GM23338 (cell line): ENCODE measurements around the gene KIAA1614. TPM values are rescaled to one million over a fixed set of nuclear protein-coding genes. Genes with fewer than 3 reads are reported as not detected.

Source experiments
- ATAC-seq: fragments of 200-7000 bp; cut with Tn5 transposase; 3 replicates; pipeline ENCODE4 v1.9.1; 2020
- DNase-seq: peaks from one replicate; pipeline ENCODE4 v3.0.0-alpha.2; 2015; ENCODE audit warnings: low spot score
- H2AFZ ChIP-seq: fragments of 200-600 bp; sonication (generic); 2 replicates; pipeline ENCODE4 v1.8.0; 2016; ENCODE audit warnings: antibody characterized with exemption, mild to moderate bottlenecking, moderate library complexity
- H3F3A ChIP-seq: fragments of 200-600 bp; sonication (generic); replicated peaks from 2 replicates; pipeline ENCODE4 v1.8.0; 2017; ENCODE audit warnings: antibody characterized with exemption, mixed run types, low read depth
- H3K27ac ChIP-seq: fragments of 200-600 bp; sonication (generic); 2 replicates; pipeline ENCODE4 v1.6.1; 2016; ENCODE audit warnings: low read depth
- H3K27me3 ChIP-seq: fragments of 200-600 bp; sonication (generic); 2 replicates; pipeline ENCODE4 v1.8.0; 2016; ENCODE audit warnings: mild to moderate bottlenecking, mixed run types, moderate library complexity; ENCODE audit not compliant: insufficient read depth
- H3K36me3 ChIP-seq: fragments of 200-600 bp; sonication (generic); 2 replicates; pipeline ENCODE4 v1.8.0; 2016; ENCODE audit warnings: mild to moderate bottlenecking; ENCODE audit not compliant: insufficient read depth
- H3K4me1 ChIP-seq: fragments of 200-600 bp; sonication (generic); 2 replicates; pipeline ENCODE4 v1.8.0; 2016; ENCODE audit warnings: mild to moderate bottlenecking, moderate library complexity; ENCODE audit not compliant: insufficient read depth
- H3K4me2 ChIP-seq: fragments of 200-600 bp; sonication (generic); 2 replicates; pipeline ENCODE4 v1.7.1; 2017; ENCODE audit warnings: mixed run types
- H3K4me3 ChIP-seq: fragments of 200-600 bp; sonication (generic); 2 replicates; pipeline ENCODE4 v1.6.1; 2016; ENCODE audit warnings: mixed run types
- H3K79me2 ChIP-seq: fragments of 200-600 bp; sonication (generic); replicated peaks from 2 replicates; pipeline ENCODE4 v1.8.0; 2017; ENCODE audit warnings: mild to moderate bottlenecking; ENCODE audit not compliant: insufficient read depth
- H3K9me2 ChIP-seq: fragments of 200-600 bp; sonication (generic); 2 replicates; pipeline ENCODE4 v1.8.0; 2017; ENCODE audit not compliant: insufficient read depth
- H4K20me1 ChIP-seq: fragments of 200-600 bp; sonication (generic); replicated peaks from 2 replicates; pipeline ENCODE4 v1.8.0; 2017; ENCODE audit warnings: mild to moderate bottlenecking; ENCODE audit not compliant: insufficient read depth
- H3K27ac Mint-ChIP-seq: 2 replicates; pipeline ENCODE4 v1.8.0; 2020; ENCODE audit warnings: inconsistent platforms, mild to moderate bottlenecking, moderate library complexity, mixed read lengths
- H3K27me3 Mint-ChIP-seq: 3 replicates; pipeline ENCODE4 v1.8.0; 2022; ENCODE audit warnings: low read depth, mild to moderate bottlenecking, moderate library complexity, mixed read lengths, inconsistent platforms; ENCODE audit not compliant: insufficient read depth, poor library complexity
- H3K36me3 Mint-ChIP-seq: 3 replicates; pipeline ENCODE4 v1.8.0; 2021; ENCODE audit warnings: low read depth, mild to moderate bottlenecking, inconsistent platforms, moderate library complexity, mixed read lengths
- H3K4me1 Mint-ChIP-seq: 3 replicates; pipeline ENCODE4 v1.8.0; 2020; ENCODE audit warnings: mild to moderate bottlenecking, inconsistent platforms, mixed read lengths
- H3K4me3 Mint-ChIP-seq: 3 replicates; pipeline ENCODE4 v1.8.0; 2021; ENCODE audit warnings: moderate library complexity, mild to moderate bottlenecking, inconsistent platforms, mixed read lengths
- H3K9me3 Mint-ChIP-seq: 3 replicates; pipeline ENCODE4 v1.8.0; 2020; ENCODE audit warnings: moderate library complexity, mild to moderate bottlenecking, inconsistent platforms, mixed read lengths
- EZH2 ChIP-seq: fragments of 200-600 bp; sonication (generic); IDR thresholded peaks from one replicate; pipeline ENCODE4 v1.8.0; 2017; ENCODE audit warnings: antibody characterized with exemption, mild to moderate bottlenecking, low read depth; ENCODE audit not compliant: unreplicated experiment
- EZH2phosphoT487 ChIP-seq: fragments of 200-600 bp; sonication (generic); IDR thresholded peaks from one replicate; pipeline ENCODE4 v1.8.1; 2018; ENCODE audit warnings: antibody characterized with exemption; ENCODE audit not compliant: unreplicated experiment
- NANOG ChIP-seq: IDR thresholded peaks from 2 replicates; pipeline ENCODE4 v1.6.1; 2016; ENCODE audit warnings: antibody characterized with exemption, borderline replicate concordance
- POLR2AphosphoS5 ChIP-seq: IDR thresholded peaks from 2 replicates; pipeline ENCODE4 v1.6.1; 2016; ENCODE audit warnings: antibody characterized with exemption, low read depth
- STAT1 ChIP-seq: IDR thresholded peaks from one replicate; pipeline ENCODE4 v1.6.1; 2016; ENCODE audit warnings: antibody characterized with exemption; ENCODE audit not compliant: unreplicated experiment
- polyA plus RNA-seq: library from polyadenylated mRNA; unstranded; fragments of >200 nt; fragmentation: Nextera tagmentation; extraction: Ambion mirVana; gene quantifications from 2 replicates; pipeline ENCODE4 v1.2.1, GENCODE V29; 2016
- total RNA-seq: library from RNA; depleted of rRNA; stranded (reverse); fragments of >200 nt; shearing (Covaris generic); gene quantifications from 2 replicates; pipeline ENCODE4 v1.2.3, GENCODE V29; 2014
- TF ChIP-seq, protein P1 (sequence below): IDR thresholded peaks from 2 replicates; pipeline ENCODE4 v1.6.1; 2016; ENCODE audit warnings: antibody characterized with exemption
- TF ChIP-seq, protein P2 (sequence below): IDR thresholded peaks from one replicate; pipeline ENCODE4 v1.6.1; 2018; ENCODE audit warnings: antibody characterized with exemption; ENCODE audit not compliant: unreplicated experiment
- TF ChIP-seq, protein P3 (sequence below), 2 experiments: fragments of 200-600 bp in 1 of 2; sonication (generic) in 1 of 2; conservative IDR thresholded peaks; 2 replicates each; pipeline versions ENCODE4 v1.5.1 to v1.6.1; 2016 to 2017; ENCODE audit warnings: antibody characterized with exemption in 2 of 2, low read depth in 2 of 2, mild to moderate bottlenecking in 2 of 2, moderate library complexity in 1 of 2
- TF ChIP-seq, protein P4 (sequence below): fragments of 250-450 bp; sonication (Bioruptor Pico); IDR thresholded peaks from 2 replicates; pipeline ENCODE4 v1.5.0; 2020; ENCODE audit warnings: mild to moderate bottlenecking, moderate library complexity

Gene KIAA1614
- total and polyA plus RNA-seq, 2 experiments from 2014 or later = 1.1 to 1.8 TPM

DNA sequence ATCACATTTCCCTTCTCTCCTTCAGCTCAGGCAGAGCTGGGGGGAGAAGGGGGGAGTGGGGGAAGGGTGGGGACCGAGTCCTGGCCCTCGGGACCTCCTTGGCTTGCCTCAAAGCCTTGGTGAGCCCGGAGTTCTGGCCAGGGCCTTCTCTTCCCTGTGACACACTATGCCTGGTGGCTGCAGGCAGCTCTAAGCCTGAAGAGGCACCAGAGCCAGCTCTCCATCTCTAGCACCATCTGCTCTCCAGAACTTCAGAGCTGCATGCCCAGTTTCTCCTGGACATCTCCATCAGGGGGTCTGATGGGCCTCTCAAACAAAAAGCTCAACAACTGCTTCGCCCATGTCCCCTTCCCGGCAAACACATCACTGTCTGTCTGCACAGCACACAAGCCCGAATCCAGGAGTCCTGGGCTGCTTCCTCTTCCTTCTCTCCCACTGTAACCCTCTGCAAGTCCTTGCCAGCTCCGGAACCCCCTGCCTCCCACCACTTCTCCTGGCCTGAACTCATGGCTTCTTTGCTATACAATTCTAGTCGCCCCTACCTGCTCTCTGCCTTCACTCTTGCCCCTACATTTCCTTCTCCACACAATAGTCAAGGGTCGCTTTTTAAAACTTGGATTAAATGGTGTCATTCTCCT is 26.5 kb downstream of the KIAA1614 start:
- Histone ChIP-seq H3F3A (no peaks in the 10 kb centered on the region), H3K27me3 (no peaks in the 10 kb centered on the region), H3K79me2 (no peaks in the 10 kb centered on the region), H2AFZ (no peak overlapping the region), H3K36me3 (no peaks in the 10 kb centered on the region), H3K4me2 (no peak overlapping the region), H3K4me3 (no peak overlapping the region), H4K20me1 (no peaks in the 10 kb centered on the region), H3K4me1 (no peaks in the 10 kb centered on the region), H3K27ac (no peak overlapping the region), H3K9me2 (no peaks in the 10 kb centered on the region)
- H3K9me3 Mint-ChIP-seq = no peaks in the 10 kb centered on the region
- no peak for ATAC-seq
- no peak for DNase-seq
- H3K27ac Mint-ChIP-seq = no peak overlapping the region
- TF ChIP-seq EZH2 (no peak), POLR2AphosphoS5 (no peak), NANOG (no peak)
- no peak overlapping the region for H3K4me3 Mint-ChIP-seq
- H3K4me1 Mint-ChIP-seq = peaks cover 22% of the 10 kb centered on the region
- H3K27me3 Mint-ChIP-seq = peaks cover 16% of the 10 kb centered on the region
- no peaks in the 10 kb centered on the region for H3K36me3 Mint-ChIP-seq

DNA sequence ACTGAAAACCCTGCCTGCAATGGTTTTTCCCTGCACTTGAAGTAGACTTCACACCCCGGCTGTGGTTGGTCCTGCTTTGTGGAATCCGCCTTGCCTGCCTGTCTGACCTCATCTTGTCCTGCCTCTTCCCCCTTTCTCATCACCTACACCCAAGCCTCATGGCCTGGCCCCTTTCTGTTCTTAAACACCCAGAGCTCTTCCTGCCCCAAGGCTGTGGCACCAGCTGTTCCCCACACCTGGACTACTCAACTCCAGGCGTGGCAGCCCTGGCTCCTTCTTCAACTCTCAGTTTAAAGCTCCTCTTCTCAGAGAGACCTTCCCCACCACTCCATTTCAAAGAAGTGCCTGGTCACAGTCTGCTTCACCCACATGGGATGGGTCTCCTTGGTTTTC is 27.0 kb downstream of the KIAA1614 start:
- Histone ChIP-seq H3K9me2 (no peaks in the 10 kb centered on the region), H2AFZ (no peak overlapping the region), H3F3A (no peaks in the 10 kb centered on the region), H3K4me2 (no peak overlapping the region), H3K36me3 (no peaks in the 10 kb centered on the region), H3K27ac (no peak overlapping the region), H3K4me3 (no peak overlapping the region), H3K4me1 (no peaks in the 10 kb centered on the region), H4K20me1 (no peaks in the 10 kb centered on the region), H3K27me3 (no peaks in the 10 kb centered on the region), H3K79me2 (no peaks in the 10 kb centered on the region)
- no peak overlapping the region for H3K4me3 Mint-ChIP-seq
- ATAC-seq = no peak
- H3K9me3 Mint-ChIP-seq = no peaks in the 10 kb centered on the region
- DNase-seq = no peak
- peaks cover 17% of the 10 kb centered on the region for H3K27me3 Mint-ChIP-seq
- H3K4me1 Mint-ChIP-seq = peaks cover 20% of the 10 kb centered on the region
- H3K27ac Mint-ChIP-seq = no peak overlapping the region
- no peaks in the 10 kb centered on the region for H3K36me3 Mint-ChIP-seq
- TF ChIP-seq, protein P1, sequence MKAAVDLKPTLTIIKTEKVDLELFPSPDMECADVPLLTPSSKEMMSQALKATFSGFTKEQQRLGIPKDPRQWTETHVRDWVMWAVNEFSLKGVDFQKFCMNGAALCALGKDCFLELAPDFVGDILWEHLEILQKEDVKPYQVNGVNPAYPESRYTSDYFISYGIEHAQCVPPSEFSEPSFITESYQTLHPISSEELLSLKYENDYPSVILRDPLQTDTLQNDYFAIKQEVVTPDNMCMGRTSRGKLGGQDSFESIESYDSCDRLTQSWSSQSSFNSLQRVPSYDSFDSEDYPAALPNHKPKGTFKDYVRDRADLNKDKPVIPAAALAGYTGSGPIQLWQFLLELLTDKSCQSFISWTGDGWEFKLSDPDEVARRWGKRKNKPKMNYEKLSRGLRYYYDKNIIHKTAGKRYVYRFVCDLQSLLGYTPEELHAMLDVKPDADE = no peak
- TF ChIP-seq, protein P2, sequence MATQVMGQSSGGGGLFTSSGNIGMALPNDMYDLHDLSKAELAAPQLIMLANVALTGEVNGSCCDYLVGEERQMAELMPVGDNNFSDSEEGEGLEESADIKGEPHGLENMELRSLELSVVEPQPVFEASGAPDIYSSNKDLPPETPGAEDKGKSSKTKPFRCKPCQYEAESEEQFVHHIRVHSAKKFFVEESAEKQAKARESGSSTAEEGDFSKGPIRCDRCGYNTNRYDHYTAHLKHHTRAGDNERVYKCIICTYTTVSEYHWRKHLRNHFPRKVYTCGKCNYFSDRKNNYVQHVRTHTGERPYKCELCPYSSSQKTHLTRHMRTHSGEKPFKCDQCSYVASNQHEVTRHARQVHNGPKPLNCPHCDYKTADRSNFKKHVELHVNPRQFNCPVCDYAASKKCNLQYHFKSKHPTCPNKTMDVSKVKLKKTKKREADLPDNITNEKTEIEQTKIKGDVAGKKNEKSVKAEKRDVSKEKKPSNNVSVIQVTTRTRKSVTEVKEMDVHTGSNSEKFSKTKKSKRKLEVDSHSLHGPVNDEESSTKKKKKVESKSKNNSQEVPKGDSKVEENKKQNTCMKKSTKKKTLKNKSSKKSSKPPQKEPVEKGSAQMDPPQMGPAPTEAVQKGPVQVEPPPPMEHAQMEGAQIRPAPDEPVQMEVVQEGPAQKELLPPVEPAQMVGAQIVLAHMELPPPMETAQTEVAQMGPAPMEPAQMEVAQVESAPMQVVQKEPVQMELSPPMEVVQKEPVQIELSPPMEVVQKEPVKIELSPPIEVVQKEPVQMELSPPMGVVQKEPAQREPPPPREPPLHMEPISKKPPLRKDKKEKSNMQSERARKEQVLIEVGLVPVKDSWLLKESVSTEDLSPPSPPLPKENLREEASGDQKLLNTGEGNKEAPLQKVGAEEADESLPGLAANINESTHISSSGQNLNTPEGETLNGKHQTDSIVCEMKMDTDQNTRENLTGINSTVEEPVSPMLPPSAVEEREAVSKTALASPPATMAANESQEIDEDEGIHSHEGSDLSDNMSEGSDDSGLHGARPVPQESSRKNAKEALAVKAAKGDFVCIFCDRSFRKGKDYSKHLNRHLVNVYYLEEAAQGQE = no peak
- TF ChIP-seq NANOG (no peak), EZH2phosphoT487 (no peak), STAT1 (no peak)
- TF ChIP-seq, protein P3, sequence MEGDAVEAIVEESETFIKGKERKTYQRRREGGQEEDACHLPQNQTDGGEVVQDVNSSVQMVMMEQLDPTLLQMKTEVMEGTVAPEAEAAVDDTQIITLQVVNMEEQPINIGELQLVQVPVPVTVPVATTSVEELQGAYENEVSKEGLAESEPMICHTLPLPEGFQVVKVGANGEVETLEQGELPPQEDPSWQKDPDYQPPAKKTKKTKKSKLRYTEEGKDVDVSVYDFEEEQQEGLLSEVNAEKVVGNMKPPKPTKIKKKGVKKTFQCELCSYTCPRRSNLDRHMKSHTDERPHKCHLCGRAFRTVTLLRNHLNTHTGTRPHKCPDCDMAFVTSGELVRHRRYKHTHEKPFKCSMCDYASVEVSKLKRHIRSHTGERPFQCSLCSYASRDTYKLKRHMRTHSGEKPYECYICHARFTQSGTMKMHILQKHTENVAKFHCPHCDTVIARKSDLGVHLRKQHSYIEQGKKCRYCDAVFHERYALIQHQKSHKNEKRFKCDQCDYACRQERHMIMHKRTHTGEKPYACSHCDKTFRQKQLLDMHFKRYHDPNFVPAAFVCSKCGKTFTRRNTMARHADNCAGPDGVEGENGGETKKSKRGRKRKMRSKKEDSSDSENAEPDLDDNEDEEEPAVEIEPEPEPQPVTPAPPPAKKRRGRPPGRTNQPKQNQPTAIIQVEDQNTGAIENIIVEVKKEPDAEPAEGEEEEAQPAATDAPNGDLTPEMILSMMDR (conservative IDR thresholded peaks at IDR 0.05; ENCODE audit: low read depth in 2 of 2) = no peak
- TF ChIP-seq, protein P4, sequence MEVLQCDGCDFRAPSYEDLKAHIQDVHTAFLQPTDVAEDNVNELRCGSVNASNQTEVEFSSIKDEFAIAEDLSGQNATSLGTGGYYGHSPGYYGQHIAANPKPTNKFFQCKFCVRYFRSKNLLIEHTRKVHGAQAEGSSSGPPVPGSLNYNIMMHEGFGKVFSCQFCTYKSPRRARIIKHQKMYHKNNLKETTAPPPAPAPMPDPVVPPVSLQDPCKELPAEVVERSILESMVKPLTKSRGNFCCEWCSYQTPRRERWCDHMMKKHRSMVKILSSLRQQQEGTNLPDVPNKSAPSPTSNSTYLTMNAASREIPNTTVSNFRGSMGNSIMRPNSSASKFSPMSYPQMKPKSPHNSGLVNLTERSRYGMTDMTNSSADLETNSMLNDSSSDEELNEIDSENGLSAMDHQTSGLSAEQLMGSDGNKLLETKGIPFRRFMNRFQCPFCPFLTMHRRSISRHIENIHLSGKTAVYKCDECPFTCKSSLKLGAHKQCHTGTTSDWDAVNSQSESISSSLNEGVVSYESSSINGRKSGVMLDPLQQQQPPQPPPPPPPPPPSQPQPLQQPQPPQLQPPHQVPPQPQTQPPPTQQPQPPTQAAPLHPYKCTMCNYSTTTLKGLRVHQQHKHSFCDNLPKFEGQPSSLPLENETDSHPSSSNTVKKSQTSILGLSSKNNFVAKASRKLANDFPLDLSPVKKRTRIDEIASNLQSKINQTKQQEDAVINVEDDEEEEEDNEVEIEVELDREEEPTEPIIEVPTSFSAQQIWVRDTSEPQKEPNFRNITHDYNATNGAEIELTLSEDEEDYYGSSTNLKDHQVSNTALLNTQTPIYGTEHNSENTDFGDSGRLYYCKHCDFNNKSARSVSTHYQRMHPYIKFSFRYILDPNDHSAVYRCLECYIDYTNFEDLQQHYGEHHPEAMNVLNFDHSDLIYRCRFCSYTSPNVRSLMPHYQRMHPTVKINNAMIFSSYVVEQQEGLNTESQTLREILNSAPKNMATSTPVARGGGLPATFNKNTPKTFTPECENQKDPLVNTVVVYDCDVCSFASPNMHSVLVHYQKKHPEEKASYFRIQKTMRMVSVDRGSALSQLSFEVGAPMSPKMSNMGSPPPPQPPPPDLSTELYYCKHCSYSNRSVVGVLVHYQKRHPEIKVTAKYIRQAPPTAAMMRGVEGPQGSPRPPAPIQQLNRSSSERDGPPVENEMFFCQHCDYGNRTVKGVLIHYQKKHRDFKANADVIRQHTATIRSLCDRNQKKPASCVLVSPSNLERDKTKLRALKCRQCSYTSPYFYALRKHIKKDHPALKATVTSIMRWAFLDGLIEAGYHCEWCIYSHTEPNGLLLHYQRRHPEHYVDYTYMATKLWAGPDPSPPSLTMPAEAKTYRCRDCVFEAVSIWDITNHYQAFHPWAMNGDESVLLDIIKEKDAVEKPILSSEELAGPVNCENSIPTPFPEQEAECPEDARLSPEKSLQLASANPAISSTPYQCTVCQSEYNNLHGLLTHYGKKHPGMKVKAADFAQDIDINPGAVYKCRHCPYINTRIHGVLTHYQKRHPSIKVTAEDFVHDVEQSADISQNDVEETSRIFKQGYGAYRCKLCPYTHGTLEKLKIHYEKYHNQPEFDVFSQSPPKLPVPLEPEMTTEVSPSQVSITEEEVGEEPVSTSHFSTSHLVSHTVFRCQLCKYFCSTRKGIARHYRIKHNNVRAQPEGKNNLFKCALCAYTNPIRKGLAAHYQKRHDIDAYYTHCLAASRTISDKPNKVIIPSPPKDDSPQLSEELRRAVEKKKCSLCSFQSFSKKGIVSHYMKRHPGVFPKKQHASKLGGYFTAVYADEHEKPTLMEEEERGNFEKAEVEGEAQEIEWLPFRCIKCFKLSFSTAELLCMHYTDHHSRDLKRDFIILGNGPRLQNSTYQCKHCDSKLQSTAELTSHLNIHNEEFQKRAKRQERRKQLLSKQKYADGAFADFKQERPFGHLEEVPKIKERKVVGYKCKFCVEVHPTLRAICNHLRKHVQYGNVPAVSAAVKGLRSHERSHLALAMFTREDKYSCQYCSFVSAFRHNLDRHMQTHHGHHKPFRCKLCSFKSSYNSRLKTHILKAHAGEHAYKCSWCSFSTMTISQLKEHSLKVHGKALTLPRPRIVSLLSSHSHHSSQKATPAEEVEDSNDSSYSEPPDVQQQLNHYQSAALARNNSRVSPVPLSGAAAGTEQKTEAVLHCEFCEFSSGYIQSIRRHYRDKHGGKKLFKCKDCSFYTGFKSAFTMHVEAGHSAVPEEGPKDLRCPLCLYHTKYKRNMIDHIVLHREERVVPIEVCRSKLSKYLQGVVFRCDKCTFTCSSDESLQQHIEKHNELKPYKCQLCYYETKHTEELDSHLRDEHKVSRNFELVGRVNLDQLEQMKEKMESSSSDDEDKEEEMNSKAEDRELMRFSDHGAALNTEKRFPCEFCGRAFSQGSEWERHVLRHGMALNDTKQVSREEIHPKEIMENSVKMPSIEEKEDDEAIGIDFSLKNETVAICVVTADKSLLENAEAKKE (CRISPR knock-in tag) = no peak
